Measurements from ENCODE around the gene NEURL3. TPM values are rescaled to one million over a fixed set of nuclear protein-coding genes. Genes with fewer than 3 reads are reported as not detected.

The NEURL3 gene
- total RNA-seq, 1 donor from 2014 or later, result 0.29 TPM

DNA sequence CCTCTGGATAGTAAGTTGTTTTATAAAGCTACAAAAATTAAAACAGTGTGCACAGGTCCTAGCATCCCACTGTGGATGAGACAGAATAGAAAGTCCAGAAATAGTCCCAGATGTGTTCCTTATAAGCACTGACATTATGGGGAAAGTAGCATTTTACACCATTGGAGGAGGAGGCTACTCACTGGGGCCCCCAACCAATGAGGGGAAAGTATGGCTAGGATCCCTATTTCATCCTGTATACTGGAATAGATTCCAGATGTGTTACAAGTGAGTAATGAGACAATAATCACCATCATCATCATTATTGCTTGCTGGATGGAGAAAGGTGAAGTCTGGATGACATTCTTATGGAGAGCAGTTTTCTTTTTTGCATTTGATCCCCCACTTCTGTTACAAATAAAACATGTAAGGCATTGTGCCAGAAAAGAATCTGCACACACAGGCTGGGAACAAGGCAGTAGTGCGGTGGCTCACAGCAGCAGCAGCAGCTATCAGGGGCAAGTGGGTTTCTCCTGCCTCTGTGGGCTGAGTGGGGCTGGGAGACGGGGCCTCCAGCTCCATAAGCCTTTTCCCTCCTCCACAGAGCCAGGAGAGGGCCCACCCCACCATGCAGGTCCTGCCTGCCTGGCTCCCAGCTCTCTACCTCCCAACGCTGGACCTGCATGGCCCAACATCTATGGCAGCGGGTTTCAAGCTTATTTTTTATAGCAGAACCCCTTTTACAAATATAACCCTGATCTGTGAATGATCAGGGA, 36.4 kb upstream of the NEURL3 start:
- Histone ChIP-seq H3K27ac (no peak overlapping the region), H3K4me1 (peaks cover 26% of the 10 kb centered on the region), H3K27me3 (no peaks in the 10 kb centered on the region), H3K36me3 (peaks cover 13% of the 10 kb centered on the region), H3K9me3 (no peaks in the 10 kb centered on the region), H3K4me3 (no peak overlapping the region)
- ATAC-seq (no peak), DNase-seq (peak; percentile 20)
- TF ChIP-seq, protein P1, sequence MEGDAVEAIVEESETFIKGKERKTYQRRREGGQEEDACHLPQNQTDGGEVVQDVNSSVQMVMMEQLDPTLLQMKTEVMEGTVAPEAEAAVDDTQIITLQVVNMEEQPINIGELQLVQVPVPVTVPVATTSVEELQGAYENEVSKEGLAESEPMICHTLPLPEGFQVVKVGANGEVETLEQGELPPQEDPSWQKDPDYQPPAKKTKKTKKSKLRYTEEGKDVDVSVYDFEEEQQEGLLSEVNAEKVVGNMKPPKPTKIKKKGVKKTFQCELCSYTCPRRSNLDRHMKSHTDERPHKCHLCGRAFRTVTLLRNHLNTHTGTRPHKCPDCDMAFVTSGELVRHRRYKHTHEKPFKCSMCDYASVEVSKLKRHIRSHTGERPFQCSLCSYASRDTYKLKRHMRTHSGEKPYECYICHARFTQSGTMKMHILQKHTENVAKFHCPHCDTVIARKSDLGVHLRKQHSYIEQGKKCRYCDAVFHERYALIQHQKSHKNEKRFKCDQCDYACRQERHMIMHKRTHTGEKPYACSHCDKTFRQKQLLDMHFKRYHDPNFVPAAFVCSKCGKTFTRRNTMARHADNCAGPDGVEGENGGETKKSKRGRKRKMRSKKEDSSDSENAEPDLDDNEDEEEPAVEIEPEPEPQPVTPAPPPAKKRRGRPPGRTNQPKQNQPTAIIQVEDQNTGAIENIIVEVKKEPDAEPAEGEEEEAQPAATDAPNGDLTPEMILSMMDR (IDR thresholded peaks at IDR 0.05), result no peak
- intact Hi-C loops (cut with DNase I), result no loop called here

DNA sequence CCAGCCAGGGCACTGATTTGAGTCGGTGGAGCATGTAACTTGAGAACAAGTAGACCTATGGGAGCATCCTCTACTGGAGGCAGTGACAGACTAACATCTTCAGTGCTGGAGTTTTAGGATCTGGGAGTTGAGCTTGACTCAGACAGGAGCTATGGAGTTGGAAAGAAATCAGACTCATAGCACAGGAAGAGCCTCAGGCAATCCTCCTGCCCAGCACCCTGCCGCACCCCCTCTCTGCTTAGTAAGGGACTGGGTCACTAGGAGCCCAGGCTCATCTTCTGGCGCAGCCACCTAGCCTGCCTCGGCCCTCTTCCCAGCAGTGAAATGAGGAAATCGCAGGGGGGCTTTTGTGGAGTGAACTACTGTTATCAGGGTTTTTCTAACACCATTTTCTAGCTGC, 35.0 kb upstream of the NEURL3 start:
- ATAC-seq (no peak), DNase-seq (peak; percentile 21)
- intact Hi-C loops (cut with DNase I), result no loop called here
- H3K36me3 ChIP-seq, result peaks cover 11% of the 10 kb centered on the region
- no peak overlapping the region for H3K4me3 ChIP-seq
- H3K27me3 ChIP-seq, result no peaks in the 10 kb centered on the region
- H3K27ac ChIP-seq, result no peak overlapping the region
- H3K9me3 ChIP-seq, result no peaks in the 10 kb centered on the region
- H3K4me1 ChIP-seq, result peaks cover 28% of the 10 kb centered on the region
- TF ChIP-seq, protein P1 (IDR thresholded peaks at IDR 0.05), result no peak

- Histone ChIP-seq H3K4me3 (peak overlapping the region; percentile 92), H3K27ac (peak overlapping the region; percentile 95), H3K4me1 (peaks cover 36% of the 10 kb centered on the region), H3K9me3 (no peaks in the 10 kb centered on the region), H3K36me3 (peaks cover 9% of the 10 kb centered on the region), H3K27me3 (no peaks in the 10 kb centered on the region)
- ATAC-seq, result no peak
- intact Hi-C loops (cut with DNase I), result no loop called here
- DNase-seq, result peak; percentile 53
- TF ChIP-seq, protein P1 (IDR thresholded peaks at IDR 0.05), result no peak
These were observed 34.2 kb upstream of the NEURL3 start for GRCh38 chr2:96539215-96539920.

- peak overlapping the region; percentile 95 for H3K27ac ChIP-seq
- H3K4me1 ChIP-seq, result peaks cover 43% of the 10 kb centered on the region
- intact Hi-C loops (cut with DNase I), result no loop called here
- TF ChIP-seq, protein P1 (IDR thresholded peaks at IDR 0.05), result no peak
- H3K4me3 ChIP-seq, result peak overlapping the region; percentile 92
- DNase-seq (peak; percentile 87), ATAC-seq (peak; percentile 36)
- H3K27me3 ChIP-seq, result no peaks in the 10 kb centered on the region
- H3K9me3 ChIP-seq, result no peaks in the 10 kb centered on the region
- peaks cover 9% of the 10 kb centered on the region for H3K36me3 ChIP-seq
These were observed 33.5 kb upstream of the NEURL3 start for GRCh38 chr2:96538487-96539214.

DNA sequence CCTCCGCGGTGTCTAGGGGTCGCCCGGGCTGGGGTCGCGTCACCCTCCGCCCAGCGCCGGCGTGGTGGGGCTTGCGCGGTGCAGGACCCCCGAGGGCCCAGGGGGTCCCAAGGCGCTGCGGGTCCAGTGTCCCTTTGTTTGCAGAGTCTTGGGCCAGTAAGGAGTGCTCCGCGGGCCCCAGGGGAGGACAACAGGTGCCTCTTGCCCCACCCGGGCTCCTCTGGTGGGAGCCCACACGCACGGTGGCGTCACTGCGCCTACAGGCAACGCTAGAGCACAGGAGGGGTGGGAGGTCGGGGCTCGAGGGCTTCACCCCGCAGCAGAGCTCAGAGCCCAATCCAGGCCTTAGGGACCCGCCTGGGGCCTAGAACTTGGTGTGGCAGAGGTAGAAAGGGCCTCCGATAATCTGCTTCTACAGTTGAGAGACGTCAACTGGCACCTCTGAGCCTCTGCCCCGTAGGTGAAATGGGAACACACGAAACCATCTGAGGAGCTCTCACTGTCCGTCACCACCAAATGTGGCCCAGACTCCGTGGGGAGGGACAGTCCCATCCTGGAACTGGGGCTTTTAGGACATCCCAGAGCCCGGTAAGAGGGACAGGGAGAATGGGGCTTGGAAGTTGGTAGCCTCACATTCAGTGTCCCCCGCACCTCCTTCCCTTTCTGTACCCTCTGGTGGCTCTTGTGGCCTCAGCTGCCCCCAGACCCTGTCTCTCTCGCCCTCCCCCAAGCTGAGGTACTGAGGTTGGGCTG, 32.8 kb upstream of the NEURL3 start:
- H3K4me3 ChIP-seq, result peak overlapping the region; percentile 92
- H3K9me3 ChIP-seq, result no peaks in the 10 kb centered on the region
- H3K27me3 ChIP-seq, result no peaks in the 10 kb centered on the region
- H3K4me1 ChIP-seq, result peaks cover 51% of the 10 kb centered on the region
- peak overlapping the region; percentile 95 for H3K27ac ChIP-seq
- intact Hi-C loops (cut with DNase I), result no loop called here
- peaks cover 9% of the 10 kb centered on the region for H3K36me3 ChIP-seq
- ATAC-seq (no peak), DNase-seq (peak; percentile 72)
- TF ChIP-seq, protein P1 (IDR thresholded peaks at IDR 0.05), result no peak

All from upper lobe of right lung (tissue), 1 donor.